Mesendoderm (in vitro differentiated cells): ENCODE results near the gene DDX31. TPM values are rescaled to one million over a fixed set of nuclear protein-coding genes. Genes with fewer than 3 reads are reported as not detected.
"Not testable (repeated sequence)": the region's sequence is repeated elsewhere in the genome, so short reads cannot be mapped to it uniquely, and the experiment has no call there.

Experiments used
- DNase-seq: peaks from one replicate; pipeline ENCODE4 v3.0.0; 2013
- H2AK5ac ChIP-seq: 2 replicates; pipeline ENCODE4 v1.6.1; 2013; ENCODE audit warnings: low read length, inconsistent platforms
- H2BK120ac ChIP-seq: 2 replicates; pipeline ENCODE4 v1.6.1; 2013; ENCODE audit warnings: low read depth, mild to moderate bottlenecking, low read length, moderate library complexity, mixed read lengths
- H2BK15ac ChIP-seq: replicated peaks from 2 replicates; pipeline ENCODE4 v1.6.1; 2013; ENCODE audit warnings: low read depth, mild to moderate bottlenecking, moderate library complexity
- H2BK5ac ChIP-seq: 2 replicates; pipeline ENCODE4 v1.6.1; 2013; ENCODE audit warnings: low read length, inconsistent platforms
- H3K18ac ChIP-seq: 2 replicates; pipeline ENCODE4 v1.6.1; 2013; ENCODE audit warnings: mild to moderate bottlenecking, low read length, mixed read lengths
- H3K23ac ChIP-seq: one replicate; pipeline ENCODE4 v1.6.1; 2013; ENCODE audit warnings: low read length
- H3K27ac ChIP-seq: 2 replicates; pipeline ENCODE4 v1.5.1; 2013; ENCODE audit warnings: low read depth, mild to moderate bottlenecking, inconsistent platforms, low read length, moderate library complexity
- H3K27me3 ChIP-seq: 2 replicates; pipeline ENCODE4 v1.6.1; 2013; ENCODE audit warnings: low read length, control low read depth, mild to moderate bottlenecking, inconsistent platforms; ENCODE audit not compliant: insufficient read depth, poor library complexity
- H3K36me3 ChIP-seq: 2 replicates; pipeline ENCODE4 v1.6.1; 2013; ENCODE audit warnings: low read length, inconsistent platforms; ENCODE audit not compliant: control insufficient read depth, insufficient read depth
- H3K4ac ChIP-seq: one replicate; pipeline ENCODE4 v1.6.1; 2013; ENCODE audit warnings: low read depth, mild to moderate bottlenecking, low read length, moderate library complexity
- H3K4me1 ChIP-seq: 2 replicates; pipeline ENCODE4 v1.6.1; 2013; ENCODE audit warnings: low read depth, low read length, inconsistent platforms; ENCODE audit not compliant: control insufficient read depth
- H3K4me2 ChIP-seq: 2 replicates; pipeline ENCODE4 v1.6.1; 2013; ENCODE audit warnings: low read length
- H3K4me3 ChIP-seq: 2 replicates; pipeline ENCODE4 v1.5.1; 2013; ENCODE audit warnings: mild to moderate bottlenecking, low read length
- H3K56ac ChIP-seq: one replicate; pipeline ENCODE4 v1.6.1; 2013; ENCODE audit warnings: low read length
- H3K79me1 ChIP-seq: 2 replicates; pipeline ENCODE4 v1.6.1; 2013; ENCODE audit warnings: low read length, inconsistent platforms
- H3K79me2 ChIP-seq: 2 replicates; pipeline ENCODE4 v1.6.1; 2013; ENCODE audit warnings: mild to moderate bottlenecking, low read length; ENCODE audit not compliant: control insufficient read depth, insufficient read depth
- H3K9ac ChIP-seq: 2 replicates; pipeline ENCODE4 v1.6.1; 2013; ENCODE audit warnings: low read length, inconsistent platforms
- H4K5ac ChIP-seq: one replicate; pipeline ENCODE4 v1.6.1; 2013; ENCODE audit warnings: low read length
- H4K8ac ChIP-seq: one replicate; pipeline ENCODE4 v1.6.1; 2013; ENCODE audit warnings: low read depth, mild to moderate bottlenecking, control low read depth, low read length, moderate library complexity
- WGBS: extraction: QIAGEN DNeasy Blood & Tissue Kit; methylation state at CpG from one replicate; pipeline ENCODE4 v1.1.7; 2013; ENCODE audit warnings: low lambda C conversion rate, missing lambda C conversion rate; ENCODE audit not compliant: insufficient coverage; ENCODE audit errors: extremely low coverage; 5-methylcytosine and 5-hydroxymethylcytosine counted together
- polyA plus RNA-seq, 2 experiments: library from polyadenylated mRNA; stranded (reverse); fragments of 200-250 nt; gene quantifications; one replicate each; pipeline ENCODE4 v1.2.3, GENCODE V29; 2013

Gene DDX31
- 25.4 TPM for polyA plus RNA-seq (2013, experiment 1 of 2)
- 24.9 TPM for polyA plus RNA-seq (2013, experiment 2 of 2)

GRCh38 chr9:132669698-132670456 lies at the start of gene DDX31:
Gene DDX31 (minus strand): TSS chr9:132669983. CDS start chr9:132669934, 49 bp downstream.
- H4K8ac ChIP-seq, result no peak within 1 kb of the TSS
- peak within 1 kb of the TSS; percentile 89 for H2AK5ac ChIP-seq
- H3K18ac ChIP-seq, result peak within 1 kb of the TSS; percentile 77
- H3K56ac ChIP-seq, result peak within 1 kb of the TSS; percentile 100
- H3K4ac ChIP-seq, result peak within 1 kb of the TSS; percentile 93
- peak within 1 kb of the TSS; percentile 99 for H3K9ac ChIP-seq
- H3K79me2 ChIP-seq, result peaks cover 70% of the 10 kb centered on the region
- peak within 1 kb of the TSS; percentile 97 for H4K5ac ChIP-seq
- no peaks in the 10 kb centered on the region for H3K27me3 ChIP-seq
- peak; percentile 85 for DNase-seq
- peak within 1 kb of the TSS; percentile 84 for H3K4me2 ChIP-seq
- no peak within 1 kb of the TSS for H2BK15ac ChIP-seq
- H3K4me1 ChIP-seq, result peaks cover 3% of the 10 kb centered on the region
- WGBS, result no CpG with 5 or more reads among the region's 77 CpGs
- peak within 1 kb of the TSS; percentile 99 for H3K4me3 ChIP-seq
- H3K23ac ChIP-seq, result peak within 1 kb of the TSS; percentile 99
- peak within 1 kb of the TSS; percentile 31 for H2BK120ac ChIP-seq
- peaks cover 6% of the 10 kb centered on the region for H3K79me1 ChIP-seq
- H3K27ac ChIP-seq, result peak within 1 kb of the TSS; percentile 99
- peak within 1 kb of the TSS; percentile 98 for H2BK5ac ChIP-seq
- H3K36me3 ChIP-seq, result no peaks in the 10 kb centered on the region

- H3K4me2 ChIP-seq, H3K18ac ChIP-seq, H2BK5ac ChIP-seq, H3K9ac ChIP-seq, H4K8ac ChIP-seq, H2BK15ac ChIP-seq, H3K56ac ChIP-seq, H3K36me3 ChIP-seq, H2BK120ac ChIP-seq, H3K4me3 ChIP-seq, H4K5ac ChIP-seq, H3K27me3 ChIP-seq, H3K79me2 ChIP-seq, H3K27ac ChIP-seq, H3K23ac ChIP-seq, H3K4ac ChIP-seq, H2AK5ac ChIP-seq, H3K4me1 ChIP-seq, H3K79me1 ChIP-seq, DNase-seq: not testable (repeated sequence)
- WGBS, result no CpG with 5 or more reads among the region's 8 CpGs
Observed at GRCh38 chr9:132718381-132718928, 48.7 kb upstream of the DDX31 start.

GRCh38 chr9:132717326-132717945 lies 47.7 kb upstream of the DDX31 start:
- Histone ChIP-seq H3K4me2 (no peak overlapping the region), H3K18ac (no peak overlapping the region), H3K36me3 (no peaks in the 10 kb centered on the region), H3K27me3 (no peaks in the 10 kb centered on the region), H2AK5ac (no peak overlapping the region), H4K5ac (no peak overlapping the region), H3K4ac (no peak overlapping the region), H3K79me2 (no peaks in the 10 kb centered on the region), H3K27ac (no peak overlapping the region), H3K9ac (no peak overlapping the region), H2BK5ac (no peak overlapping the region), H3K4me1 (no peaks in the 10 kb centered on the region), H3K4me3 (no peak overlapping the region), H4K8ac (no peak overlapping the region), H2BK15ac (no peak overlapping the region), H2BK120ac (no peak overlapping the region), H3K23ac (no peak overlapping the region), H3K79me1 (no peaks in the 10 kb centered on the region), H3K56ac (no peak overlapping the region)
- WGBS, result no CpG with 5 or more reads among the region's 13 CpGs
- no peak for DNase-seq

DNA sequence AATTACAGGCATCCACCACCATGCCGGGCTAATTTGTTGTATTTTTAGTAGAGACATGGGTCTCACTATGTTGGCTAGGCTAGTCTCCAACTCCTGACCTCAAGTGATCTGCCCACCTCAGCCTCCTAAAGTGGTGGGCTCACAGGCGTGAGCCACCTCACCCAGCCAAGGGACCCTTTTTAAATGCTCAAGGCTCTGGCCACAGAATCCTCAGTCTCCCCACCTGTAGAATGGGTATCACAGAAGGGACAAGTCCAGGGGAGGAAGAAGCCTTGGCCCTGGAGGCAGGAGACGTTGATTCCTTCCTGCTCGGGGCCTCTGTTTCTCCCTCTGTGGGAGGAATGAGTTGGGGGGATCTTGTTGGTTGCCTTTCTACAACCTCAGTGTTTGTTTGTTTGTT lies 46.2 kb upstream of the DDX31 start:
- no peak overlapping the region for H2AK5ac ChIP-seq
- H3K79me1 ChIP-seq, result no peaks in the 10 kb centered on the region
- no CpG with 5 or more reads among the region's 4 CpGs for WGBS
- no peak overlapping the region for H3K27ac ChIP-seq
- H3K4ac ChIP-seq, result no peak overlapping the region
- H3K4me2 ChIP-seq, result no peak overlapping the region
- no peaks in the 10 kb centered on the region for H3K79me2 ChIP-seq
- no peak overlapping the region for H2BK5ac ChIP-seq
- no peak overlapping the region for H3K18ac ChIP-seq
- no peak overlapping the region for H4K5ac ChIP-seq
- H3K23ac ChIP-seq, result no peak overlapping the region
- H4K8ac ChIP-seq, result no peak overlapping the region
- H3K4me1 ChIP-seq, result no peaks in the 10 kb centered on the region
- no peak overlapping the region for H2BK15ac ChIP-seq
- no peaks in the 10 kb centered on the region for H3K36me3 ChIP-seq
- H3K4me3 ChIP-seq, result no peak overlapping the region
- H2BK120ac ChIP-seq, result no peak overlapping the region
- no peak for DNase-seq
- H3K9ac ChIP-seq, result no peak overlapping the region
- H3K27me3 ChIP-seq, result no peaks in the 10 kb centered on the region
- no peak overlapping the region for H3K56ac ChIP-seq

GRCh38 chr9:132712753-132713152 lies 43.0 kb upstream of the DDX31 start:
- Histone ChIP-seq H3K79me1 (no peaks in the 10 kb centered on the region), H2BK5ac (no peak overlapping the region), H3K23ac (no peak overlapping the region), H3K4me3 (no peak overlapping the region), H3K56ac (no peak overlapping the region), H3K4me1 (no peaks in the 10 kb centered on the region), H4K8ac (no peak overlapping the region), H3K18ac (no peak overlapping the region), H2BK15ac (no peak overlapping the region), H3K4me2 (no peak overlapping the region), H3K27me3 (no peaks in the 10 kb centered on the region), H3K9ac (no peak overlapping the region), H3K36me3 (no peaks in the 10 kb centered on the region), H4K5ac (no peak overlapping the region), H3K4ac (no peak overlapping the region), H3K27ac (no peak overlapping the region), H3K79me2 (no peaks in the 10 kb centered on the region), H2BK120ac (no peak overlapping the region), H2AK5ac (no peak overlapping the region)
- DNase-seq, result no peak
- WGBS, result no CpG with 5 or more reads among the region's 5 CpGs
